Endothelial cell of umbilical vein (primary cell): ENCODE measurements around the gene ITGA8. TPM values are rescaled to one million over a fixed set of nuclear protein-coding genes. Genes with fewer than 3 reads are reported as not detected.

Experiments used
- polyA plus RNA-seq, 4 experiments: library from polyadenylated mRNA; depleted of rRNA in 3 of 4; stranded (reverse) in 3 of 4; unstranded in 1 of 4; fragments of >200 nt; gene quantifications; 2 replicates each; pipeline versions ENCODE4 v1.2.1 to v1.2.3, GENCODE V29; 2011 to 2012; ENCODE audit warnings: missing spikeins in 1 of 4
- total RNA-seq: library from RNA; stranded (reverse); gene quantifications from 2 replicates; pipeline ENCODE4 v1.2.3, GENCODE V29; 2021

ITGA8 gene
- total and polyA plus RNA-seq, 2 donors (not counting 3 experiments of a cell fraction or from before 2014, with no cell fraction given): 0.04 to 0.40 TPM

Other genes starting within 250 kb of the ITGA8 start
- gene MINDY3, start 140.6 kb upstream of the ITGA8 start, total RNA-seq: 20.2 and 21.2 TPM in 2 replicates
- 5.4 and 7.5 TPM in 2 replicates for gene MINDY3, start 140.6 kb upstream of the ITGA8 start, polyA plus RNA-seq